AG10803 (cell line): ENCODE data around the gene CALML4.
A peak's percentile ranks its signal among the peaks of the same experiment; 100 is the strongest.

Experiments
- DNase-seq: peaks from one replicate; pipeline ENCODE4 v3.0.0; 2010; ENCODE audit warnings: low read depth
- H3K4me3 ChIP-seq: 2 replicates; pipeline ENCODE4 v1.5.1; 2011; ENCODE audit warnings: mild to moderate bottlenecking, low read length, control low read depth
- TF ChIP-seq, protein P1 (sequence below): conservative IDR thresholded peaks from 2 replicates; pipeline ENCODE4 v1.5.1; 2011; ENCODE audit warnings: mild to moderate bottlenecking, low read length, control low read depth, inconsistent platforms

Gene CALML4

GRCh38 chr15:68166847-68167246 lies 38.3 kb downstream of the CALML4 start:
- no peak for DNase-seq
- no peak overlapping the region for H3K4me3 ChIP-seq
- TF ChIP-seq, protein P1, sequence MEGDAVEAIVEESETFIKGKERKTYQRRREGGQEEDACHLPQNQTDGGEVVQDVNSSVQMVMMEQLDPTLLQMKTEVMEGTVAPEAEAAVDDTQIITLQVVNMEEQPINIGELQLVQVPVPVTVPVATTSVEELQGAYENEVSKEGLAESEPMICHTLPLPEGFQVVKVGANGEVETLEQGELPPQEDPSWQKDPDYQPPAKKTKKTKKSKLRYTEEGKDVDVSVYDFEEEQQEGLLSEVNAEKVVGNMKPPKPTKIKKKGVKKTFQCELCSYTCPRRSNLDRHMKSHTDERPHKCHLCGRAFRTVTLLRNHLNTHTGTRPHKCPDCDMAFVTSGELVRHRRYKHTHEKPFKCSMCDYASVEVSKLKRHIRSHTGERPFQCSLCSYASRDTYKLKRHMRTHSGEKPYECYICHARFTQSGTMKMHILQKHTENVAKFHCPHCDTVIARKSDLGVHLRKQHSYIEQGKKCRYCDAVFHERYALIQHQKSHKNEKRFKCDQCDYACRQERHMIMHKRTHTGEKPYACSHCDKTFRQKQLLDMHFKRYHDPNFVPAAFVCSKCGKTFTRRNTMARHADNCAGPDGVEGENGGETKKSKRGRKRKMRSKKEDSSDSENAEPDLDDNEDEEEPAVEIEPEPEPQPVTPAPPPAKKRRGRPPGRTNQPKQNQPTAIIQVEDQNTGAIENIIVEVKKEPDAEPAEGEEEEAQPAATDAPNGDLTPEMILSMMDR: no peak

DNA sequence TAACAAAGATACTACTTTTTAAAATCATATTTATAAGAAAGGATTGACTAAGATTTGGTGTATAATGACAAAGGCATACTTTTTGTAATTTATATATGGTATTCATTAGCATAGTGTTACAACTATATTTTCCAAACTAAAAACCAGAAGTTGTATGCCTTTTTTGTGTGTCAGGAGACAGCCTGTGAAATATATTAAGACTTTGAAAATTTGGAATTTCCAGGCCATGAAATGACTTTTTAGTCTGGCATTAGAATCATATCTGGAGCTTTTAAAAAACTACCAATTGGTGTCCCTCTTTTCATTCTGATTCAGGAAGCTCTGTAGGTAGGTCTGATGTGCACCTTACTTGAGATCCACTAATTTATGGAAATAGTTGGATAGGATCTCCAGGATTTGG lies 41.9 kb downstream of the CALML4 start:
- TF ChIP-seq, protein P1: no peak
- no peak overlapping the region for H3K4me3 ChIP-seq

DNA sequence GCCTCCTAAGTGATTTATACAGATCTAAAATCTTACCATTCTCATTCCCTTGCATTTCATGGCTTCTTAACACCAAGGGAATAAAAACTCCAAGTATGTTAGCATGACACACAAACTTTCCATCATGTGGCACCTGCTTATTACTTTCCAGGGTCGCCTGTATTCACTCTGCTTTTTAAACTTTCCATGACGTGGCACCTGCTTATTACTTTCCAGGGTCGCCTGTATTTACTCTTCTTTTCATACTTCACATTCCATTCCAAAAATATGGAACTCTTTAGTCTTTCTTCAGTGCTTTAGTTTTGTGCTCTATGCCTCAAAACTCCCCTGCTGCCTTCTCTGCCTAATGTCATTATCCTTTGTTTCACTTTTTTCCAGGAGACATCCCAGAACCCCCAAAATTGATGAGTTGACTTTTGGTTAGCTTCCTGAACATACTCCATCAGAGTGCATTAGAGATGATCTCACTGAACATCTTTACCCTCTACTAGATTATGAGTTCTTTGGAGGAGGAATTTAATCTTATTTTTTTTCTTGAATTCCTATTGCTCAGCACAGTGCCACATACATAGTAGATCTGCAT lies 47.0 kb downstream of the CALML4 start:
- TF ChIP-seq, protein P1: no peak
- H3K4me3 ChIP-seq: no peak overlapping the region
- no peak for DNase-seq

More for the DNA sequence above, 41.9 kb downstream of the CALML4 start:
- no peak for DNase-seq

GRCh38 chr15:68157074-68157473 lies 48.1 kb downstream of the CALML4 start:
- DNase-seq: no peak
- TF ChIP-seq, protein P1: no peak
- no peak overlapping the region for H3K4me3 ChIP-seq

GRCh38 chr15:68154923-68155559 lies 50.1 kb downstream of the CALML4 start:
- peak; percentile 71 for DNase-seq
- no peak overlapping the region for H3K4me3 ChIP-seq
- TF ChIP-seq, protein P1: peak; percentile 88

DNA sequence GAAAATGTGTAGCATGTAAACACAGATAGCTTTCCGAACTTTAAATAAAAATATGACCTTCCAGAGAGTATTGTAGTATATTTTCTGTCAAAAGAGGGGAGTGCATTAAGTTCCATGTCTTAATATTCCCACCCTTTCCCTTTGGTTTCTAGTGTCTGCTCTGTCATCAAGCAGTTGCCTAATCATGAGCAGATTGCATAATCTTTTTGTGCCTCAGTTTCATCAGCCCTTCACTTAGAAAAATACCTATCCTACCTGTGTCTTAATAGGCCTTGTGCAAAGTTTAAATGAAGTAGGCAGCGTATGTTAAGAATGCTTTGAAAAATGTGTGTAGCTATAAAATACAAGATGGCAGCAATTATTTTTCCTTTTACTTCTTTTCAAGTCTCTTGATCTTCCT lies 52.8 kb downstream of the CALML4 start:
- no peak for DNase-seq
- no peak overlapping the region for H3K4me3 ChIP-seq
- TF ChIP-seq, protein P1: no peak

DNA sequence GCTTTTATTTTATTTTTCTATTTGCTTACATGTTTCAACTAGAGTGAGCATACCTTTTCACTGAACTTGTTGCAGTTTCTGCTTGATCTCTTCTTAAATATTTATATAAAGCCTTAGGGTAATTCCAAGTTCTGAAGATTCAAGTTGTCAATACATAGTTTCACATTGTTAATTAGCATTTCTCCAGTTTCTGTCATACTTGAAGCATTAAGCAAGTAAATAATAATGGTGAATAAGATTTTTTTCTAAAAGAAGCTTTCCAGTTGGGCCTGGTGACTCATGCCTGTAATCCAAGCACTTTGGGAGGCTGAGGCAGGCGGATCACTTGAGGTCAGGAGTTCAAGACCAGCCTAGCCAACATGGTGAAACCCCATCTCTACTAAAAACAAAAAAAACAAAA lies 53.9 kb downstream of the CALML4 start:
- H3K4me3 ChIP-seq: no peak overlapping the region
- DNase-seq: peak; percentile 25
- TF ChIP-seq, protein P1: no peak
